ENCODE measurements around the gene ZG16. TPM values are rescaled to one million over a fixed set of nuclear protein-coding genes. Genes with fewer than 3 reads are reported as not detected.

The ZG16 gene
- polyA plus RNA-seq, 1 donor (not counting 4 experiments of a cell fraction or from before 2014, with no cell fraction given), result not detected

- Histone ChIP-seq H3K9me1 (ENCODE audit: control insufficient read depth, extremely low read depth, insufficient read depth, low read length) (no peaks in the 10 kb centered on the region), H3K4me2 (ENCODE audit: control insufficient read depth, extremely low read depth, insufficient read depth, low read depth, low read length) (no peak overlapping the region), H3K9ac (ENCODE audit: control insufficient read depth, extremely low read depth, insufficient read depth, low read length) (no peak overlapping the region), H2AFZ (ENCODE audit: control insufficient read depth, low read length) (no peak overlapping the region), H4K20me1 (ENCODE audit: control insufficient read depth, extremely low read depth, insufficient read depth, low read length) (no peaks in the 10 kb centered on the region), H3K4me1 (ENCODE audit: control insufficient read depth, extremely low read depth, insufficient read depth, low read length) (no peaks in the 10 kb centered on the region), H3K9me3 (ENCODE audit: control insufficient read depth, low read depth, low read length) (no peaks in the 10 kb centered on the region), H3K27ac (ENCODE audit: control insufficient read depth, insufficient read depth, low read length) (no peak overlapping the region), H3K36me3 (ENCODE audit: control insufficient read depth in 2 of 2, extremely low read depth in 1 of 2, insufficient read depth in 2 of 2, low read length in 2 of 2) (no peaks in the 10 kb centered on the region), H3K27me3 (ENCODE audit: control insufficient read depth, extremely low read depth, insufficient read depth, low read length) (no peaks in the 10 kb centered on the region), H3K79me2 (ENCODE audit: control insufficient read depth, insufficient read depth, low read length) (no peaks in the 10 kb centered on the region), H3K4me3 (ENCODE audit: control insufficient read depth in 2 of 3, extremely low read depth in 1 of 3, insufficient read depth in 2 of 3, low read depth in 1 of 3, low read length in 3 of 3) (no peak overlapping the region)
- TF ChIP-seq EZH2 (IDR thresholded peaks at IDR 0.05; ENCODE audit: low read length), result no peak
- no peak for TF ChIP-seq CTCF (optimal IDR thresholded peaks at IDR 0.05 in 1 of 3, IDR thresholded peaks at IDR 0.05 in 1 of 3, conservative IDR thresholded peaks at IDR 0.05 in 1 of 3; ENCODE audit: extremely low read depth in 1 of 3, insufficient read depth in 2 of 3, low read length in 3 of 3)
- FAIRE-seq (no peak), DNase-seq (ENCODE audit: low read depth, low spot score) (no peak)
- dilution Hi-C loops (cut with MboI; ENCODE audit: extremely low pct_ligation_motif_present, low sequenced_read_pairs), result no loop called here
Measured at GRCh38 chr16:29742683-29743275, 35.3 kb upstream of the ZG16 start.

DNA sequence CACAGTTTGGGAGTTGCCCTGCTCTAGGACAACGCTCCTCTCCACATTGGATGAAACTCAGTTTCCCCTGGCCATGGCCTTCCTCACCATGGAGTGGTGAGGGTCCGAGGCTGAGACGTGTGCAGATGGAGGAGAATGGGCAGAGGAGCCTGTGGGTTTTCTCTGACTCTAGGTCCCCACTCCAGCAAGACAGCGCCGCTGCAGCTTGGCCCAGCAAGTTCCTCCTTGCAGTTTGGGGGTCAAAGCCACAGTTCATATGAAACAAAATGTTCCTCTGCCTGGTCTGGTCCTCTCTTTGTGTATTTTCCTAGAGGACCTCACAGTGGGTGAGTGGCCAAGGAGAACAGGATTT, 34.6 kb upstream of the ZG16 start:
- H3K4me3 ChIP-seq (ENCODE audit: control insufficient read depth in 2 of 3, extremely low read depth in 1 of 3, insufficient read depth in 2 of 3, low read depth in 1 of 3, low read length in 3 of 3), result no peak overlapping the region
- H3K27me3 ChIP-seq (ENCODE audit: control insufficient read depth, extremely low read depth, insufficient read depth, low read length), result no peaks in the 10 kb centered on the region
- H3K9me3 ChIP-seq (ENCODE audit: control insufficient read depth, low read depth, low read length), result no peaks in the 10 kb centered on the region
- H3K9ac ChIP-seq (ENCODE audit: control insufficient read depth, extremely low read depth, insufficient read depth, low read length), result no peak overlapping the region
- FAIRE-seq (no peak), DNase-seq (ENCODE audit: low read depth, low spot score) (no peak)
- H3K4me2 ChIP-seq (ENCODE audit: control insufficient read depth, extremely low read depth, insufficient read depth, low read depth, low read length), result no peak overlapping the region
- no peaks in the 10 kb centered on the region for H3K36me3 ChIP-seq (ENCODE audit: control insufficient read depth in 2 of 2, extremely low read depth in 1 of 2, insufficient read depth in 2 of 2, low read length in 2 of 2)
- no peak overlapping the region for H3K27ac ChIP-seq (ENCODE audit: control insufficient read depth, insufficient read depth, low read length)
- H3K9me1 ChIP-seq (ENCODE audit: control insufficient read depth, extremely low read depth, insufficient read depth, low read length), result no peaks in the 10 kb centered on the region
- no peak overlapping the region for H2AFZ ChIP-seq (ENCODE audit: control insufficient read depth, low read length)
- no peaks in the 10 kb centered on the region for H3K79me2 ChIP-seq (ENCODE audit: control insufficient read depth, insufficient read depth, low read length)
- no peaks in the 10 kb centered on the region for H4K20me1 ChIP-seq (ENCODE audit: control insufficient read depth, extremely low read depth, insufficient read depth, low read length)
- no peak for TF ChIP-seq EZH2 (IDR thresholded peaks at IDR 0.05; ENCODE audit: low read length)
- TF ChIP-seq CTCF (optimal IDR thresholded peaks at IDR 0.05 in 1 of 3, IDR thresholded peaks at IDR 0.05 in 1 of 3, conservative IDR thresholded peaks at IDR 0.05 in 1 of 3; ENCODE audit: extremely low read depth in 1 of 3, insufficient read depth in 2 of 3, low read length in 3 of 3), result no peak
- no peaks in the 10 kb centered on the region for H3K4me1 ChIP-seq (ENCODE audit: control insufficient read depth, extremely low read depth, insufficient read depth, low read length)
- dilution Hi-C loops (cut with MboI; ENCODE audit: extremely low pct_ligation_motif_present, low sequenced_read_pairs), result no loop called here
